ENCODE results near the gene C1orf74. TPM values are rescaled to one million over a fixed set of nuclear protein-coding genes. Genes with fewer than 3 reads are reported as not detected.

The C1orf74 gene
- total RNA-seq, 1 experiment from 2014 or later = 5.6 TPM

DNA sequence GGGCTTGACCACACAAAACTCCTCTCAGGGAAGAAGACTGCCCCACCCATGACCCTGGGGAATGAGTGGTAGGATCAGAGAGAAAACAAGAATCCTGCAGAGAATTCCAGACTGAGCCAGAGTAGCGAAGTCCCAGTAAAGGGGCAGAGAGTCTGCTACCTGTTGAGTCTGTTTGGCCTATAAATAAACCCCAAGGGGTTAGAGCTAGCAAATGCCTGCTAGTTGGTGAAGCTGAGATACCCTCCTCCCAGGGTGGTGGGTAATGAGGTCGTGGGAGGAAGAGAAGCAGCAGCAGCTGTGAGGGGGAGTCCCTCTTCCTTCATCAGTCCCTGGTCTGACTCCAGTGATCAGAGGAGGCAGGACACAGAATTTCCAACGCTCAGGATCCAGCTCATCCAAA is 26.0 kb downstream of the C1orf74 start (continued):
- TF ChIP-seq, protein P1, sequence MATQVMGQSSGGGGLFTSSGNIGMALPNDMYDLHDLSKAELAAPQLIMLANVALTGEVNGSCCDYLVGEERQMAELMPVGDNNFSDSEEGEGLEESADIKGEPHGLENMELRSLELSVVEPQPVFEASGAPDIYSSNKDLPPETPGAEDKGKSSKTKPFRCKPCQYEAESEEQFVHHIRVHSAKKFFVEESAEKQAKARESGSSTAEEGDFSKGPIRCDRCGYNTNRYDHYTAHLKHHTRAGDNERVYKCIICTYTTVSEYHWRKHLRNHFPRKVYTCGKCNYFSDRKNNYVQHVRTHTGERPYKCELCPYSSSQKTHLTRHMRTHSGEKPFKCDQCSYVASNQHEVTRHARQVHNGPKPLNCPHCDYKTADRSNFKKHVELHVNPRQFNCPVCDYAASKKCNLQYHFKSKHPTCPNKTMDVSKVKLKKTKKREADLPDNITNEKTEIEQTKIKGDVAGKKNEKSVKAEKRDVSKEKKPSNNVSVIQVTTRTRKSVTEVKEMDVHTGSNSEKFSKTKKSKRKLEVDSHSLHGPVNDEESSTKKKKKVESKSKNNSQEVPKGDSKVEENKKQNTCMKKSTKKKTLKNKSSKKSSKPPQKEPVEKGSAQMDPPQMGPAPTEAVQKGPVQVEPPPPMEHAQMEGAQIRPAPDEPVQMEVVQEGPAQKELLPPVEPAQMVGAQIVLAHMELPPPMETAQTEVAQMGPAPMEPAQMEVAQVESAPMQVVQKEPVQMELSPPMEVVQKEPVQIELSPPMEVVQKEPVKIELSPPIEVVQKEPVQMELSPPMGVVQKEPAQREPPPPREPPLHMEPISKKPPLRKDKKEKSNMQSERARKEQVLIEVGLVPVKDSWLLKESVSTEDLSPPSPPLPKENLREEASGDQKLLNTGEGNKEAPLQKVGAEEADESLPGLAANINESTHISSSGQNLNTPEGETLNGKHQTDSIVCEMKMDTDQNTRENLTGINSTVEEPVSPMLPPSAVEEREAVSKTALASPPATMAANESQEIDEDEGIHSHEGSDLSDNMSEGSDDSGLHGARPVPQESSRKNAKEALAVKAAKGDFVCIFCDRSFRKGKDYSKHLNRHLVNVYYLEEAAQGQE (IDR thresholded peaks at IDR 0.05; ENCODE audit: low read depth) = no peak

DNA sequence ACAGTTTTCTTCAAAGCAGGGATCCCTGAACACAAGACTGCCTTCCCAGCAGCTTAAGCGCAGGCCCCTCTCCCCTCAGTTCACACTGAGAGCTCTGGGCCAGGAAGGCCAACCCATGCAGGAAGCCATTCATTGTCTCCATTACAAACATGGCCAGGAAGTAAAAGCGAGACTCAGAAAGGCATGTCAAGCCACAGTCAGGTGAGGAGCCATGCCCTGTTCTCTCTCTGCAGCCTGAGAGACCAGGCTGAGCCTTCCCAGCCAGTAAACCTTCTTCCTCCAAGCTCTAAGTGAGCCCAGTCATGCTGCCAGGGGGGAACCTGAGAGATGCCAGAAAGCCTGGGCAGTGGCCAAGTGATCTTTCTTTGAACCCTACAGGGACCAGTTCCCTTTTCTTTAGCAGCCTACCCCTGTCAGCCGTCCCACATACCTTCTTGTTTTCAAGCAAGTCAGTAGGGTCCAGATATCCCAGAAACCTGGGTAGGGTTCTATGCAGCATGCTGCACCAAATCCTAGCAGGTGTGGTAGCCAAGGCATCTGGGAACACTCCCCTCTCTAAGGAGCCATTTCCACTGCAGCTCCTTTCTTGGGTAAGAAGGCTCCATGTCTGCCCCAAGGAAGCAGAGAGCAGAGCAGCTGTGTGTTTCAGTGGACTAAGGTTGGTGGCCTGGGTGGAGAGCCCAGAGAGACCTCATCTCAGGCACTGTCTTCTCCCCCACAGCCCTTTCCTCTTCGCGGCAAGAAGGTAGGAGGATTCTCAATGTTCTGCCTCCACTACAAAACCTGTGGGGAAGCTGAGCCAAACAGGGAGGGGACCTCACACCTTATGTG is 27.5 kb downstream of the C1orf74 start:
- Histone ChIP-seq H3K36me3 (ENCODE audit: control insufficient read depth in 1 of 2, insufficient read depth in 2 of 2, low read length in 2 of 2) (no peaks in the 10 kb centered on the region), H3K27me3 (ENCODE audit: insufficient read depth, low read length) (no peaks in the 10 kb centered on the region), H3K4me1 (ENCODE audit: control insufficient read depth in 1 of 2, insufficient read depth in 2 of 2, low read length in 2 of 2) (no peaks in the 10 kb centered on the region), H3K9me2 (ENCODE audit: insufficient read depth) (no peaks in the 10 kb centered on the region), H4K20me1 (ENCODE audit: insufficient read depth) (no peaks in the 10 kb centered on the region), H3K4me3 (replicated peaks in 1 of 2; ENCODE audit: low read depth in 1 of 2, low read length in 2 of 2) (no peak overlapping the region), H3K9me3 (ENCODE audit: control insufficient read depth in 1 of 2, insufficient read depth in 1 of 2, low read depth in 1 of 2, low read length in 2 of 2) (no peaks in the 10 kb centered on the region), H3K79me2 (ENCODE audit: insufficient read depth, low read length) (no peaks in the 10 kb centered on the region), H3K27ac (ENCODE audit: low read depth, low read length) (no peak overlapping the region), H3K4me2 (ENCODE audit: low read length) (no peak overlapping the region), H2AFZ (ENCODE audit: low read depth, low read length, poor library complexity, severe bottlenecking) (no peak overlapping the region), H3K9ac (ENCODE audit: low read length) (no peak overlapping the region)
- ATAC-seq (no peak), DNase-seq (ENCODE audit: low read depth, low spot score) (no peak)
- intact Hi-C loops (cut with micrococcal nuclease) = no loop called here
- ChIA-PET CTCF (interaction anchor here (1.7 kb wide), 1 partner anchor 9 kb away, joined by 5 read pairs; no protein-coding TSS in a partner anchor), RAD21 (ENCODE audit: low non-redundant PET in 1 of 2, low total read pairs in 2 of 2, uncharacterized antibody in 2 of 2, unreplicated experiment in 2 of 2) (no interaction called here), POLR2A (no interaction called here)
- no TSS peak for BruUV-seq (replicated peaks)
- TF ChIP-seq POLR2A (IDR thresholded peaks at IDR 0.05; ENCODE audit: borderline replicate concordance, extremely low read depth, insufficient read depth, insufficient read length) (no peak), TCF7L2 (IDR thresholded peaks at IDR 0.05; ENCODE audit: borderline replicate concordance, extremely low read depth, insufficient read depth, insufficient read length) (no peak)
- TF ChIP-seq, protein P1 (IDR thresholded peaks at IDR 0.05; ENCODE audit: low read depth) = no peak
